Large intestine (tissue), 3 donors: ENCODE measurements around the gene SYNPR. TPM values are rescaled to one million over a fixed set of nuclear protein-coding genes. Genes with fewer than 3 reads are reported as not detected.
A peak's percentile ranks its signal among the peaks of the same experiment; 100 is the strongest.

Experiments
- DNase-seq, 2 donors: peaks; one replicate each; pipeline versions ENCODE4 v3.0.0 to v3.0.0-alpha.2; 2013
- H3K27ac ChIP-seq: one replicate; pipeline ENCODE4 v1.5.1; 2013; ENCODE audit warnings: low read length
- H3K27me3 ChIP-seq: 2 replicates; pipeline ENCODE4 v1.6.1; 2013; ENCODE audit warnings: low read length; ENCODE audit not compliant: control insufficient read depth, insufficient read depth
- H3K36me3 ChIP-seq: 2 replicates; pipeline ENCODE4 v1.6.1; 2013; ENCODE audit warnings: low read length; ENCODE audit not compliant: control insufficient read depth, insufficient read depth
- H3K4me1 ChIP-seq: one replicate; pipeline ENCODE4 v1.6.1; 2013; ENCODE audit warnings: low read length; ENCODE audit not compliant: control insufficient read depth, insufficient read depth
- H3K4me3 ChIP-seq: one replicate; pipeline ENCODE4 v1.5.1; 2013; ENCODE audit warnings: low read length
- H3K9me3 ChIP-seq: one replicate; pipeline ENCODE4 v1.6.1; 2013; ENCODE audit warnings: mild to moderate bottlenecking, low read depth, low read length, moderate library complexity; ENCODE audit not compliant: control insufficient read depth
- WGBS: methylation state at CpG from one replicate; pipeline ENCODE4 v1.1.5; 2013; ENCODE audit warnings: low lambda C conversion rate; ENCODE audit not compliant: insufficient coverage; 5-methylcytosine and 5-hydroxymethylcytosine counted together
- polyA plus RNA-seq: library from polyadenylated mRNA; unstranded; fragments of 120-200 nt; gene quantifications from one replicate; pipeline ENCODE4 v1.2.1, GENCODE V29; 2013

Gene SYNPR
- polyA plus RNA-seq, 1 donor = 0.87 TPM

DNA sequence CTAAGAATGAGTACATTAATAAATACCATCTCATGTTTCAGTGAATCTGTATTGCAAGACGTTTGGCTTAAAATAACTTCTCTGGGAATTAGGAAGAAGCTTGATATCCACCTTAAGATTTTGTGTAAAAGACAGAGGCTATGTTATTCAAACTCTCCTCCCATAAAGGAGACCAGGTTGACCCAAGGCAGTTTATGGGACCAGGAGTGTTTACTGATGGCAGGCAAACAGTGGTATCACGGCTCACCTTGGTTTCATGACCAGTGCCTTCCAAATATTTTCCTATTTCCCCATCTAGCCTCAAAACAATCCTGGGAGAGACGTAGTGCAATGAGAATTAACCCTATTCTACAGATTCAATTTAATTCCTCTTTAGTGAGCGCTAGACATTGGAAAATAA, 284.2 kb downstream of the SYNPR start:
- WGBS = 88% methylated on average over 1 of the region's 4 CpGs

DNA sequence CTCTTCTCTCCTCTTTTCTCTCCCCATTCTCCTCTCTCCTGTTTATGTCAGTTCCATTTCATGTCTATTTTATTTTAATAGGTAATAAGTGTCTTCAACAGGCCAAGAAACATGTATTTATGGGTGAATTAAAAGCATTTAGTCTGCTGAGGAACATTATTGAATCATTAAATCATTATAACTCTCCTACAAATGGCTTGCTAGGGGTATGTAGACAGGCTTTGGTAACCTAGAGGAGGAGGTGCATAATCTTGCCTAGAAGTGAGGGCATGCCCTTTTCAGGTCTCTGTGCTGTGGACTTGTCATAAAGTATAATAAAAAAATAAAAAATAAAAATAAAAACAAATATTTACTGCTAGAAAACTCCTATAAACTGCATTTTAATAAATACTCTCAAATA, 285.5 kb downstream of the SYNPR start:
- H3K4me3 ChIP-seq = no peak overlapping the region
- no peak for DNase-seq

More for the DNA sequence above, 284.2 kb downstream of the SYNPR start:
- DNase-seq = no peak
- Histone ChIP-seq H3K9me3 (no peaks in the 10 kb centered on the region), H3K27me3 (no peaks in the 10 kb centered on the region), H3K4me3 (no peak overlapping the region), H3K27ac (no peak overlapping the region), H3K36me3 (no peaks in the 10 kb centered on the region), H3K4me1 (no peaks in the 10 kb centered on the region)

DNA sequence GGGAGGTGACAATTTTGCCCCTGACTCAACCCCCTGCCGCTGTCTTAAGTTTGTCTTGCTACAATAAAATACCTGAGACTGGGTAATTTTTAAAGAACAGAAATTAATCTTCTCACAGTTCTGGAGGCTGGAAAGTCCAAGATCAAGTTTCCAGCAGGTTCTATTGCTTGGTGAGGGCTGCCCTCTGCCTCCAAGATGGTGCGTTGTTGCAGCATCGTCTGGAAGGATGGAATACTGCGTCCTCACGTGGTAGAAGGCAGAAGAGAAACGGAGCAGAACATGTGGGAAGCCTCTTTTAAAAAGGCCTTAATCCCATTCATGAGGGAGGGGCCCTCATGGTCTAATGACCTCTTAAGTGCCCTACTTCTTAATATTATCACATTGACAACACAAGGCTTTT, 287.1 kb downstream of the SYNPR start:
- Histone ChIP-seq H3K9me3 (no peaks in the 10 kb centered on the region), H3K27me3 (no peaks in the 10 kb centered on the region), H3K27ac (no peak overlapping the region), H3K4me3 (no peak overlapping the region), H3K4me1 (no peaks in the 10 kb centered on the region), H3K36me3 (no peaks in the 10 kb centered on the region)
- WGBS = no CpG with 5 or more reads among the region's 6 CpGs
- no peak for DNase-seq

More for the DNA sequence above, 285.5 kb downstream of the SYNPR start:
- H3K9me3 ChIP-seq = no peaks in the 10 kb centered on the region
- H3K27ac ChIP-seq = no peak overlapping the region
- H3K27me3 ChIP-seq = no peaks in the 10 kb centered on the region
- no peaks in the 10 kb centered on the region for H3K4me1 ChIP-seq
- H3K36me3 ChIP-seq = no peaks in the 10 kb centered on the region

DNA sequence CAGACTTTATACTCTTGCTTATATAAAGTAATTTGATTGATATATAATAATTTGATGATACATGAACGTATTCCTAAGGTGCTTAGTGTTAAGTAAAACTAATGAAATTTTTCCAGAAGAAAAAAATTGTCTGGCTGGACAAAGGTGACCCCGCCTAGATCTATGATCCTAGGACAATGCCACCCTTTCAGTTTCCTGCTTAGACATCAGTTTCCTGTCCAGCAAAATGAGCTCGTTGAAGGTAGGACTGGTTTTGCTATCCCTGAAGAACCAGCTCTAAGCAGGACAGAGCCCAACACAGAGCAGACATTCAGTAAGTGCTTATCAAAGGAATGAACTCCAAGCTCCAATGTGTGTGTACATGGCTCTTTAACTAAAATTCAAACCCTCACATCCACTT, 293.6 kb downstream of the SYNPR start:
- Histone ChIP-seq H3K9me3 (no peaks in the 10 kb centered on the region), H3K4me1 (peaks cover 4% of the 10 kb centered on the region), H3K27ac (no peak overlapping the region), H3K27me3 (no peaks in the 10 kb centered on the region), H3K4me3 (no peak overlapping the region), H3K36me3 (no peaks in the 10 kb centered on the region)
- DNase-seq = no peak
- WGBS = no CpG with 5 or more reads among the region's 3 CpGs

GRCh38 chr3:63576846-63577245, 298.7 kb downstream of the SYNPR start:
- Histone ChIP-seq H3K4me1 (peaks cover 22% of the 10 kb centered on the region), H3K27ac (peak overlapping the region; percentile 61), H3K27me3 (no peaks in the 10 kb centered on the region), H3K36me3 (no peaks in the 10 kb centered on the region), H3K4me3 (no peak overlapping the region), H3K9me3 (no peaks in the 10 kb centered on the region)
- WGBS = 20% methylated on average over 1 of the region's 2 CpGs
- peak; percentile 82 to 94 for DNase-seq

GRCh38 chr3:63578858-63579257, 300.8 kb downstream of the SYNPR start:
- H3K4me3 ChIP-seq = no peak overlapping the region
- peak in 1 of 2 donors; percentile 47 for DNase-seq
- no peaks in the 10 kb centered on the region for H3K36me3 ChIP-seq
- H3K4me1 ChIP-seq = peaks cover 22% of the 10 kb centered on the region
- H3K9me3 ChIP-seq = no peaks in the 10 kb centered on the region
- WGBS = 11% methylated on average over 1 of the region's 2 CpGs
- no peaks in the 10 kb centered on the region for H3K27me3 ChIP-seq
- H3K27ac ChIP-seq = no peak overlapping the region

- DNase-seq = no peak
Measured at GRCh38 chr3:63580151-63580550, 302.0 kb downstream of the SYNPR start.

GRCh38 chr3:63582943-63583500, 304.9 kb downstream of the SYNPR start:
- no peak overlapping the region for H3K4me3 ChIP-seq
- H3K36me3 ChIP-seq = no peaks in the 10 kb centered on the region
- peaks cover 8% of the 10 kb centered on the region for H3K4me1 ChIP-seq
- 100% methylated on average over 2 of the region's 3 CpGs for WGBS
- H3K27me3 ChIP-seq = no peaks in the 10 kb centered on the region
- no peaks in the 10 kb centered on the region for H3K9me3 ChIP-seq
- no peak overlapping the region for H3K27ac ChIP-seq
- no peak for DNase-seq

More at GRCh38 chr3:63580151-63580550, 302.0 kb downstream of the SYNPR start:
- Histone ChIP-seq H3K36me3 (no peaks in the 10 kb centered on the region), H3K4me3 (no peak overlapping the region), H3K27ac (no peak overlapping the region), H3K9me3 (no peaks in the 10 kb centered on the region), H3K4me1 (peaks cover 22% of the 10 kb centered on the region), H3K27me3 (no peaks in the 10 kb centered on the region)
- 100% methylated on average over 1 of the region's 2 CpGs for WGBS

DNA sequence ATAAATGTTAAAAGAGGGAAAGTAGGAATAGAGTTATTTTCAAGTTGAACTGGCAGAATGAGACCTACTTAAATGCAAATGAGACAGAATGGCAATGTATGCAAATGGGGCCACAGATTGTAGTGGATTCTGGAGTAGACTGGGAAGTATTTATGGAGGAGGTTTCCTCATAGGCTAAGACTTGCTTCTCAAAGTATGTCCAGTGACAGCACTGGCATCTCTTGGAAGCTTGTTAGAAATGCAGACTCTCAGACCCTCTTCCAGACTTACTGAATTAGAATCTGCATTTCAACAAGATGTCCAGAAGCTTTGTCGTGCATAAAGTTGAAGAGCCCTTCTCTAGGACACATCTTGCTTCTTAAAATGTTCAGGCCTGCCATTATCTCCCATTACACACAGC, 306.6 kb downstream of the SYNPR start:
- no peak overlapping the region for H3K4me3 ChIP-seq
- no CpG with 5 or more reads among the region's 1 CpG for WGBS
- no peaks in the 10 kb centered on the region for H3K27me3 ChIP-seq
- no peaks in the 10 kb centered on the region for H3K36me3 ChIP-seq
- DNase-seq = no peak
- no peaks in the 10 kb centered on the region for H3K9me3 ChIP-seq
- no peak overlapping the region for H3K27ac ChIP-seq
- no peaks in the 10 kb centered on the region for H3K4me1 ChIP-seq

DNA sequence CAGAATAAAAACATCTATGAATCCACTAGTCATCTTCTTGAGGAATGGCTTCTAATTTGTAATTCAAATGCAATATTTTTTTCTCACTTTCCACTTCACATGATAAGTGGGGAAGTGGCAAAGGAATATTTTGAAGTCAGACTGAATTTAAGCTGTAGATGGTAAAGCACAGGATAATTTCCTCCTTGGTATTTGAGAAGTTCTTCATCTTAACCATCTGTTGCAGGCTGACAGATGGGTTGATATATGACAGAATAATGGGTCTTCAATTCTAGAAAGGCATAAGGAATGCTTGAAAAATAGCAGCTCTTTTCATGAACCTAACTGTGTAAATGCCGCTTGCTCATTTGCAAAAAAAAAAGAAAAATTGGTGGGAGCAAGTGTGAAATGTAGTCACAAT, 307.8 kb downstream of the SYNPR start:
- no peaks in the 10 kb centered on the region for H3K27me3 ChIP-seq
- no peaks in the 10 kb centered on the region for H3K36me3 ChIP-seq
- no peaks in the 10 kb centered on the region for H3K4me1 ChIP-seq
- WGBS = 100% methylated on average over 1 of the region's 1 CpG
- DNase-seq = no peak
- H3K9me3 ChIP-seq = no peaks in the 10 kb centered on the region
- no peak overlapping the region for H3K27ac ChIP-seq
- H3K4me3 ChIP-seq = no peak overlapping the region

DNA sequence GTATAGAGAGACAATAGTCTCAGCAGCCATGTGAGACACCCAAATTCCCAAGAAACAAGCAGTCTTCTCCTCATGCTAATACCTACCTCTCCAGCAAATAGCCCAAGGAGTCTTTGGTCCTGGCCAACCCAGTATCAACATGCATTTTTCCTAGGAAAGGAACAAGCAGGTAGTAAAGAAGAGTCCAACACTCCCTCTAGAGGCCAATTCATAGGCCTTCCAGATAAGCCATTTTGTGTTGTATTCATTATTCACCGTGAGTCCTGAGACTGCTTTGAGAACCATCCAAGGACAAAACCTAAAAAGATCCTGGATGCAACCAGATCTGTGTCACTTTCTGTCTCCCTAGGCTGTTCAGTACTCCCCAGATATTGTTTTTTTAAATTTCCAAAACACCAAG, 310.8 kb downstream of the SYNPR start:
- Histone ChIP-seq H3K36me3 (no peaks in the 10 kb centered on the region), H3K27me3 (no peaks in the 10 kb centered on the region), H3K4me3 (no peak overlapping the region), H3K4me1 (no peaks in the 10 kb centered on the region), H3K9me3 (no peaks in the 10 kb centered on the region), H3K27ac (no peak overlapping the region)
- no peak for DNase-seq
- WGBS = no CpG with 5 or more reads among the region's 1 CpG
